Lung (tissue), 16 donors: ENCODE measurements around the gene NTNG2. TPM values are rescaled to one million over a fixed set of nuclear protein-coding genes. Genes with fewer than 3 reads are reported as not detected.
A peak's percentile ranks its signal among the peaks of the same experiment; 100 is the strongest.

ENCODE experiments used
- ATAC-seq: fragments of 200-7000 bp; cut with Tn5 transposase; one replicate; pipeline ENCODE4 v1.9.1; 2020; ENCODE audit warnings: moderate number of reproducible peaks; ENCODE audit not compliant: insufficient read depth, low FRiP score
- DNase-seq, 3 donors: peaks; one replicate each; pipeline ENCODE4 v3.0.0-alpha.2; 2013 to 2017
- H3K27ac ChIP-seq, 2 donors: one replicate each; pipeline ENCODE4 v1.5.1; 2013; ENCODE audit warnings: mild to moderate bottlenecking in 2 of 2, moderate library complexity in 2 of 2, control low read depth in 1 of 2, inconsistent platforms in 1 of 2, low read depth in 1 of 2, low read length in 1 of 2
- H3K27me3 ChIP-seq, 3 donors: one replicate each; pipeline ENCODE4 v1.5.1; 2013; ENCODE audit warnings: low read length in 2 of 3; ENCODE audit not compliant: control insufficient read depth in 3 of 3, insufficient read depth in 3 of 3
- H3K36me3 ChIP-seq, 4 donors: one replicate each; pipeline ENCODE4 v1.5.1; 2013; ENCODE audit warnings: low read length in 4 of 4, mild to moderate bottlenecking in 1 of 4, moderate library complexity in 1 of 4; ENCODE audit not compliant: control insufficient read depth in 4 of 4, insufficient read depth in 4 of 4
- H3K4me1 ChIP-seq, 5 donors: one replicate each; pipeline ENCODE4 v1.5.1; 2013; ENCODE audit warnings: low read length in 5 of 5, mild to moderate bottlenecking in 2 of 5, moderate library complexity in 1 of 5; ENCODE audit not compliant: control insufficient read depth in 5 of 5, insufficient read depth in 5 of 5
- H3K4me3 ChIP-seq: one replicate; pipeline ENCODE4 v1.5.1; 2013; ENCODE audit warnings: mild to moderate bottlenecking, control low read depth, moderate library complexity
- H3K9ac ChIP-seq, 2 donors: one replicate each; pipeline ENCODE4 v1.5.1; 2013; ENCODE audit warnings: low read length in 2 of 2, control low read depth in 1 of 2; ENCODE audit not compliant: insufficient read depth in 1 of 2
- H3K9me3 ChIP-seq, 4 donors: one replicate each; pipeline ENCODE4 v1.5.1; 2013; ENCODE audit warnings: low read length in 3 of 4, mild to moderate bottlenecking in 1 of 4, moderate library complexity in 1 of 4; ENCODE audit not compliant: control insufficient read depth in 4 of 4, insufficient read depth in 3 of 4
- CTCF ChIP-seq: IDR thresholded peaks from 2 replicates; pipeline ENCODE4 v1.5.1; 2012; ENCODE audit warnings: mild to moderate bottlenecking; ENCODE audit errors: control extremely low read depth, extremely low read depth
- WGBS, 2 donors: extraction: QIAGEN DNeasy Blood & Tissue Kit; methylation state at CpG; one replicate each; pipeline ENCODE4 v1.1.7; 2013; 5-methylcytosine and 5-hydroxymethylcytosine counted together
- long read RNA-seq, 5 donors: transcript quantifications; one replicate each; lab custom pipeline, GENCODE V29; 2026
- polyA plus RNA-seq, 2 donors: library from polyadenylated mRNA; stranded (reverse); fragments of 200-250 nt; gene quantifications; one replicate each; pipeline ENCODE4 v1.2.1, GENCODE V29; 2013
- total RNA-seq, 2 donors: library from RNA; depleted of rRNA in 1 of 2; stranded (reverse); fragments of >200 nt in 1 of 2; gene quantifications; one replicate each; pipeline ENCODE4 v1.2.1, GENCODE V29; 2014 to 2021
- donor health status: control.
- donor health status: control.
- donor health status: Bipolar disorder and iron deficiency.
- donor health status: healthy.
- donor health status: DM: yes; HTN: yes; CAD: no.

The NTNG2 gene
- total RNA-seq (1 to 10 TPM; 2.2 to 4.4 TPM), polyA plus RNA-seq (1 to 10 TPM; 2.2 to 2.8 TPM)
- long read RNA-seq, donor 1, result 0 reads
- long read RNA-seq, donor 2, partial matches to known transcripts, result 0 of 1 reads
- long read RNA-seq, donor 2, other reads (novel, unspliced or antisense), result 0 of 1 reads
- long read RNA-seq, donor 3, result 0 reads
- long read RNA-seq, donor 4, result 0 reads
- long read RNA-seq, donor 5, partial matches to known transcripts, result 0 of 1 reads
- long read RNA-seq, donor 5, other reads (novel, unspliced or antisense), result 0 of 1 reads

- no peak within 1 kb of the TSS for H3K27ac ChIP-seq
- peaks cover 3 to 20% (median 7%) of the 10 kb centered on the region in 5 donors for H3K4me1 ChIP-seq
- H3K36me3 ChIP-seq, result no peaks in the 10 kb centered on the region
- peaks cover 0 to 67% (median 47%) of the 10 kb centered on the region in 3 donors for H3K27me3 ChIP-seq
- H3K9me3 ChIP-seq, result no peaks in the 10 kb centered on the region
- no peak for DNase-seq
- no peak within 1 kb of the TSS for H3K9ac ChIP-seq
- ATAC-seq, result no peak
- peak within 1 kb of the TSS; percentile 64 for H3K4me3 ChIP-seq
- 1% methylated on average over 56 to 67 of the region's 67 CpGs for WGBS, 2 donors
- TF ChIP-seq CTCF, result no peak
Measured at GRCh38 chr9:132161743-132162184, at the start of gene NTNG2. Gene NTNG2 (plus strand): TSS chr9:132162058. CDS start chr9:132166832, 4,774 bp downstream.

GRCh38 chr9:132114102-132114707 lies 47.7 kb upstream of the NTNG2 start:
- Histone ChIP-seq H3K4me1 (no peaks in the 10 kb centered on the region), H3K9ac (no peak overlapping the region), H3K27ac (no peak overlapping the region), H3K27me3 (peaks cover 0 to 2% (median 0%) of the 10 kb centered on the region in 3 donors), H3K36me3 (no peaks in the 10 kb centered on the region), H3K9me3 (no peaks in the 10 kb centered on the region), H3K4me3 (no peak overlapping the region)
- 34 to 36% methylated on average over 18 of the region's 18 CpGs for WGBS, 2 donors
- ATAC-seq (no peak), DNase-seq (peak; percentile 78 to 82 (median 81))
- TF ChIP-seq CTCF, result no peak

- Histone ChIP-seq H3K36me3 (no peaks in the 10 kb centered on the region), H3K27ac (no peak overlapping the region), H3K4me1 (no peaks in the 10 kb centered on the region), H3K9ac (no peak overlapping the region), H3K27me3 (peaks cover 0 to 4% (median 2%) of the 10 kb centered on the region in 3 donors), H3K4me3 (no peak overlapping the region), H3K9me3 (no peaks in the 10 kb centered on the region)
- DNase-seq (no peak), ATAC-seq (no peak)
- WGBS, 2 donors, result 81 to 89% methylated on average over 3 of the region's 3 CpGs
- TF ChIP-seq CTCF, result no peak
Measured at GRCh38 chr9:132116583-132116982, 45.3 kb upstream of the NTNG2 start.
